GM12892 (cell line): ENCODE data around the gene CASTOR2.

Experiments used
- POLR2A ChIP-seq: IDR thresholded peaks from 2 replicates; pipeline ENCODE4 v1.6.1; 2011; ENCODE audit warnings: low read depth, low read length, control low read depth
- POLR2AphosphoS5 ChIP-seq: IDR thresholded peaks from 2 replicates; pipeline ENCODE4 v1.6.1; 2011; ENCODE audit warnings: low read depth, low read length, control low read depth
- TAF1 ChIP-seq: IDR thresholded peaks from 2 replicates; pipeline ENCODE4 v1.6.1; 2011; ENCODE audit warnings: low read depth, mild to moderate bottlenecking, control low read depth, low read length, borderline replicate concordance

- TF ChIP-seq TAF1 = no peak
- no peak for TF ChIP-seq POLR2A
- TF ChIP-seq POLR2AphosphoS5 = no peak
Measured at GRCh38 chr7:75042831-75043703, 78.6 kb downstream of the CASTOR2 start.
